Bronchial epithelial cell (primary cell): Measurements from ENCODE around the gene HOXA4. TPM values are rescaled to one million over a fixed set of nuclear protein-coding genes. Genes with fewer than 3 reads are reported as not detected.

ENCODE experiments used
- DNase-seq: peaks from one replicate; pipeline ENCODE4 v3.0.0-alpha.2; 2010; ENCODE audit warnings: low read depth
- FAIRE-seq: peaks from 2 replicates; lab custom pipeline; 2011; peaks lifted over from hg19 to GRCh38; lab: Jason Lieb, UNC
- H3K27me3 ChIP-seq: 2 replicates; pipeline ENCODE4 v1.5.1; 2011; ENCODE audit warnings: low read length; ENCODE audit not compliant: control insufficient read depth, insufficient read depth
- H3K36me3 ChIP-seq: 2 replicates; pipeline ENCODE4 v1.5.1; 2011; ENCODE audit warnings: low read length; ENCODE audit not compliant: control insufficient read depth, insufficient read depth
- H3K4me3 ChIP-seq: 2 replicates; pipeline ENCODE4 v1.5.1; 2011; ENCODE audit warnings: mild to moderate bottlenecking, low read depth, low read length, control low read depth
- total RNA-seq: library from RNA; depleted of rRNA; stranded (reverse); fragments of >200 nt; gene quantifications from 2 replicates; pipeline ENCODE4 v1.2.1, GENCODE V29; 2014
- TF ChIP-seq, protein P1 (sequence below): IDR thresholded peaks from 2 replicates; pipeline ENCODE4 v1.5.1; 2011; ENCODE audit warnings: mild to moderate bottlenecking, moderate library complexity, low read length, control low read depth, inconsistent platforms; ENCODE audit not compliant: insufficient read depth, severe bottlenecking

Gene HOXA4
- total RNA-seq, 1 donor from 2014 or later = not detected

- TF ChIP-seq, protein P1, sequence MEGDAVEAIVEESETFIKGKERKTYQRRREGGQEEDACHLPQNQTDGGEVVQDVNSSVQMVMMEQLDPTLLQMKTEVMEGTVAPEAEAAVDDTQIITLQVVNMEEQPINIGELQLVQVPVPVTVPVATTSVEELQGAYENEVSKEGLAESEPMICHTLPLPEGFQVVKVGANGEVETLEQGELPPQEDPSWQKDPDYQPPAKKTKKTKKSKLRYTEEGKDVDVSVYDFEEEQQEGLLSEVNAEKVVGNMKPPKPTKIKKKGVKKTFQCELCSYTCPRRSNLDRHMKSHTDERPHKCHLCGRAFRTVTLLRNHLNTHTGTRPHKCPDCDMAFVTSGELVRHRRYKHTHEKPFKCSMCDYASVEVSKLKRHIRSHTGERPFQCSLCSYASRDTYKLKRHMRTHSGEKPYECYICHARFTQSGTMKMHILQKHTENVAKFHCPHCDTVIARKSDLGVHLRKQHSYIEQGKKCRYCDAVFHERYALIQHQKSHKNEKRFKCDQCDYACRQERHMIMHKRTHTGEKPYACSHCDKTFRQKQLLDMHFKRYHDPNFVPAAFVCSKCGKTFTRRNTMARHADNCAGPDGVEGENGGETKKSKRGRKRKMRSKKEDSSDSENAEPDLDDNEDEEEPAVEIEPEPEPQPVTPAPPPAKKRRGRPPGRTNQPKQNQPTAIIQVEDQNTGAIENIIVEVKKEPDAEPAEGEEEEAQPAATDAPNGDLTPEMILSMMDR = no peak
- DNase-seq (no peak), FAIRE-seq (no peak)
- Histone ChIP-seq H3K36me3 (no peaks in the 10 kb centered on the region), H3K4me3 (no peak overlapping the region), H3K27me3 (peaks cover 82% of the 10 kb centered on the region)
Measured at GRCh38 chr7:27125986-27126394, 4.6 kb downstream of the HOXA4 start.

DNA sequence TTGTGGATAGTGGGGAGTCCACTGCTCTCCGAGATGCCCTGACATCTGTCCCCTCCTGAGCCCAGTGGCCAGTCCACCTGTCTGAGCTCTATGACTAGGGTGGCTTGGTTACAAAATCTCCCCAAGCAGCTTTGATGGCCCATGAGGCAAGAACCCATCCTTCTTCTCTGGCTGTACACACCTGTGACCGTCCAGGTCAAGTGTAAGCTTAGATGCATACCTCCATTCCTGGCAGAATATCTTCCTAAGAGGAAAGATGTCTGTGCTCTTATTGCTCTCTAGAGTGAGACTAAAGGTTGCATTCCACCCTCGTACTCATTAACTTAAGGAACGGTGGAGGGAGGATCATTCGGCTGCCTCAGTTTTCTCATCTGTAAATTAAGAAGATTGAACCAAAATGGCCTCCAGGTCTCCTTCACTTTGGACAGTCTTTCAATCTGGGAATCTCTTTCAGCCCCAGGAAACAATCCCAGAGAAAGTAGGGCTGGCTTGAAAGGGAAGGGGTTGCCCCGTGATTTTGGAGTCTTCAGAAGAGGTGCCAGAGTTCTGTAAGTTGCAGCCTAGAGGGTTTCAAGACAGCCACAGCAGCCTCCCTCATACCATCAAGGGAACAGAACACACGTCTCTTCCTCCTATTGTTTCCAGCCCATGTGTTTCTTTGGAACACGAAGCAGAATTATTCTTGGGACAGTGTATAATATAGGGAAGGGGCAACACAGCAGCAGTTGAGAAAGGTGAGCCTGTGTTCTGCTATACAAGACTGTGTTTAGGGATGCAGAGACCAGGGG lies 5.5 kb downstream of the HOXA4 start:
- Histone ChIP-seq H3K27me3 (peaks cover 83% of the 10 kb centered on the region), H3K36me3 (no peaks in the 10 kb centered on the region), H3K4me3 (no peak overlapping the region)
- DNase-seq (no peak), FAIRE-seq (no peak)
- TF ChIP-seq, protein P1 = no peak

DNA sequence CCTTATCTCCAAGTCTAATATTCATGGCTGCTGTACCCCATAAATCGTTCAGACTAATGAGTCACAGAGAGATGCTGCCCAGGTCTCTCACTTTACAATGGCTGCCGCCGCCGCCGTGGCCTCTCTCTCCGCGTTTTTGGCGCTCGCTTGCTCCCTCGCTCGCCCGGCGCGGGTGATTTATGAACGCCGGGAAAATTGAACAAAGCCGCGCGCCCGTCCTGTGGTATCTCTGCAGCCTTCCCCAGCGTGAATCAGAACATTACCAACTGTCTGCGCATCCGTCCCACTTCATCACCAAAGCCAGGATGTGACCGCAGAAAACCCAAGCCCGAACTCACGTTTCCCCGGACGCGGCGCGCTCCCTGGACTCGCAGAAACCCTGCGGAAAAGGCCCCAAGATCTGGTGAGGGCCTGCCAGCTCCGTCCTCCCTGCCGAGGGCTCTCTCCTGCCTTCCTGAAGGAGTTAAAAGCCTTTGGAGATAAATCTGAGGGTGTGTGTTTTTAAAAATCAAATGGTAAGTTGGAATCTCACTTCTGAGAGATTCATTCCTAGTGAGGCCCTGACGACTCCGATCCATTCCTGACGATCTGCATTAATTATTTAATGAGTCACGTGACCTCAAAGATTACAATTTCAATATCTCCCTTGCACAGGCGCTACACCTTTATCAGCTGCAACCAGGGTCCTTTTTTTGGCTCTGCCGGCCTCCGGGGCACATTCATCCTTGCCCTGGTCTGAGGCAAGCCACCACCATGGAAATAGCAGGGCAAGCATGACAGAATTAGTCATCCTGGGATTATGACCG lies 6.3 kb downstream of the HOXA4 start:
- TF ChIP-seq, protein P1 = no peak
- Histone ChIP-seq H3K27me3 (peaks cover 81% of the 10 kb centered on the region), H3K4me3 (no peak overlapping the region), H3K36me3 (no peaks in the 10 kb centered on the region)
- no peak for DNase-seq
- FAIRE-seq = no peak

DNA sequence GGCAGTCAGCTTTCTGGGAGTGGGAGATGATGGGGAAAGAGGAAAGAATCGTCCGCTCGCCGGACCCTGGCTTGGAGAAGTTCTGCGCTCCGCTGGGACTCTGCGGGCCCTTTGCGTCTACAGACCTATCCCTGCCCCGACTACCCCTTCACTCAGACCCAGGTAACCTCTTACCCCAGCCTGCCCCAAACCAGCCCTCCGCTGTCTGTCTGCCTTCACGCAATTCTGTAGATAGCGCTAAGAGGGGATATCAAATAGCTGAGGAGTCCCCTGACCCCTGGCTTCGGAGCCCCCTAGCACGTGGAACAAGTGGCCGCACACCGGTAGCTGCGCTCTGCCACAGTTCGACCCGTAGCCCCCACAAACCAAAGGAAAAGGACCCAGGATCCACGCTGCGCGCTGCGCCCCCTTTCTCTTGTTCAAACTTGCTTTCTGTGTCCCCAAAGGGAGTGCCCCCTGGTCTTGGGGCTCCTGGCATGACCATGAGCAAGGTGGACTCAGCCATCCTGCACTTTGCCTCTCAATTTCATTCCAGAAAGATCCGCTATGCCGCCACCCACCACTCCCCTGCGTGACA lies 7.0 kb downstream of the HOXA4 start:
- TF ChIP-seq, protein P1 = no peak
- no peak overlapping the region for H3K4me3 ChIP-seq
- H3K36me3 ChIP-seq = no peaks in the 10 kb centered on the region
- FAIRE-seq (no peak), DNase-seq (no peak)
- H3K27me3 ChIP-seq = peaks cover 80% of the 10 kb centered on the region

GRCh38 chr7:27123007-27123476 lies 7.5 kb downstream of the HOXA4 start:
- no peaks in the 10 kb centered on the region for H3K36me3 ChIP-seq
- FAIRE-seq (no peak), DNase-seq (no peak)
- no peak overlapping the region for H3K4me3 ChIP-seq
- TF ChIP-seq, protein P1 = no peak
- peaks cover 78% of the 10 kb centered on the region for H3K27me3 ChIP-seq
